T-helper 22 cell (primary cell): Measurements from ENCODE around the gene ATP9B.

Experiments used
- DNase-seq: peaks from one replicate; pipeline ENCODE4 v3.0.0-alpha.2; 2020; ENCODE audit warnings: low read depth

Gene ATP9B

DNA sequence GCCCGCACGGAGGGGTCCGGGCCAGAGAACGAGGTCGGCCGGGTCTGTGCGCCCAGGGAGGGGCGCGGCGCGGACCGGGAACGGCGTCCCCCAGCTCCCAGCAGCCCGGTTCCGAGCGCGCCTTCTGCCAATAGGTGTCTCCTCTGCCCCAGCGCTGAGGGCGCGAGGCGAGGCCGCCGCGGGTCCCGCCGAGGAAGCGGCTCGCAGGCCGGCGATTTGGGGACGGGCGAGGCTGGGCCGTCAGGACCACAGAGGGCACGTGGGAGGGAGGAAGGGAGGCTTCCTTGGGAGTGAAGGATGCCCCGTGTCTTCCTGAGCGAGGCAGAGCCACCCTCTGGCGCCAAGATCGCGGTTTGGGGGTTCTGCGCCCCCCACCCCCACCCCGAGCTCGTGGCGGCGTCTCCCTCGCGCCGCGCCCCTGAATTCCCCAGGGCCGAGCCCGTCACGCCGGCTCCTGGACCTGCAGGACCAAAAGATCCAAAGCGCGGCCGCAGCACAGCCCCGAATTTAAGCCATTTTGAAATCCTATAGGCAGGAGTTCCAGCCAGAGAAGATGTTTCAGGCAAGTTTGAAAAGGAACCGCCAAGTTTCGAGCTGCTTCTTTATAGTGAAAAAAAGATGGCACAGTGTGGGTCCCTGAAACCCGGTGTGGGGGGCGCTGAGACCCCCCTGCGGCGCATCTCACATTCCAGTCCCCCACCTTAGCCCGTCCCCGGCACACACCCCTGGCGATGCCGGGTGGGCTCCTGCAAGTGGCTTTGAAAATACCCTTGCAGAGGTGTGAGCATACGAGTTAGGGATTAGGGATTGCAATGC is 327.4 kb downstream of the ATP9B start:
- DNase-seq, result no peak

GRCh38 chr18:79397247-79397829 is 328.1 kb downstream of the ATP9B start:
- DNase-seq, result no peak

GRCh38 chr18:79397830-79398761 is 328.9 kb downstream of the ATP9B start:
- no peak for DNase-seq

DNA sequence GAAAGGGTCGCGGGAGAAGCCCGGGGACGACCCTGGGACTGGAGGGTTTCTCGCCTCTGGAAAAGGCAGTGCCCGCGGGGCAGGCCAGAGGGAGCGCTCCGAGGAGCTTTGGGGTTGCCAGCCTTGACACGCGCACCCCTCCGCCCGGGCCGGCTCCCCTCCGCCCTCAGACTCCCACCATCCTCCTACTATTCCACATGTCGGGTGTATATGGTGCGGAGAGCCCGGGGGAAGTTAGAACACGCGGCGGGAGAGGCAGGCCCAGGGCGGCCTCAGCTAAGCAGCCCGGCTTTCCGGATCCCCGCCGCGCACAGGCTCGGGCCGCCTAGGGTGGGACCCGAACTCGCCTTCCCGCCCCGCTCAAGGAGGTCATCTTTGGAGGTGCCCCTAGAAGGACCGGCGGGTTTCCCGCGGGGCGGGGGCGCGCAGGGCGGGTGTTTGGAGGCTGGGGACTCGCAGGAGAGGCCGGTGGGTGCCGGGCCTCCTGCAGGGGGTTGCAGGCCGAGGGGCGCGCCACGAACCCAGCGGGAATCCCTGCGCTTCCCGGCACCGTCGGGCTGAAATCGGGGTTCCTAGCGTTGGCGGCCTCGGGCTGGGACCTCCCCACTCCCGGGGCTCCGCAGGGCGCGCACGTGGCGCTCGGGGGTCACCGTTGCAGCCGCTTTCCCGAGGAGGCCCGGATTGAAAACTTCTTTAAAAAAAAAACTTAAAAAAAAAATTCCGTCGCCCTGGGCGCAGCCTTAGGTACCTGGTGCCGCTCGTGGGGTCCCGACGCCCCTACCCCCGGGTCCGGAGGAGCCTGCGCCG is 330.3 kb downstream of the ATP9B start:
- no peak for DNase-seq

- peak; percentile 44 for DNase-seq
These were observed 330.9 kb downstream of the ATP9B start for GRCh38 chr18:79400091-79400590.

DNA sequence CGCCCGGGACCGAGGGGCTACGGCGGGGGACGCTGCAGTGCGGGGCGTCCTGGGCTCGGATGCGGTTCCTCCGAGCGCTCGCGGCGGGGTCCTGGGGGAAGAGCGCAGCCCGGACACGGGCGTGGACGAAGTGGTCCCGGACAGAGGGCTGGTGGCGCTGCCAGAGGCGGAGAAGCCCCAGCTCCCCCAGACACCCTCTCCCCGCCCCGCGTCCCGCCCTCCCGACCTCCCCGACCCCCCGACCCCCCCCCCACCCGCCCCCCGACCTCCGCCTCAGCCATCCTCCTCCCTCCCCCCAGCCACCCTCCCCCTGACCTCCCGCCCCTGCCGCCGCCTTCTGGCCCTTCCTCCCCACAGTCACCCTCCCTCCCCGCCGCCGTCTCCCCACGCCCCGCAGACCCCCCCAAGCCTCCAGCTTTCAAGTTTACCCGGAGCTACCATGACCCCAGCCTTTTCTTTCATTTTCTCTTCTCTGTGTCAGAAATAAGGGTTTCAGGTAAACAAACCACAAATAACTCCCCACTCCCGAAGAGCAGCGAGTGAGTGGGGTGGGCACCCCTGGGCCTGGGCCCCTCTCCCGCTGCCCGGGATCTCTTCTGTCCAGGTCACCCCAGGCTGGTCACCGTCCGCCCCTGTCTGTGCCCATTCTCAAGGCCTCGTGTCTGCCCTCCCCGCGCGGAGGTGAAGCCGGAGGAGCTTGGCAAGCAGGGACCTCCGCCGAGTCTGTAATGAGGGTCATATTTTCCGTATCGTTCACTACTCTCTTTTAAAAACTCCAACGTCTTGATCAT is 331.6 kb downstream of the ATP9B start:
- peak; percentile 52 for DNase-seq

DNA sequence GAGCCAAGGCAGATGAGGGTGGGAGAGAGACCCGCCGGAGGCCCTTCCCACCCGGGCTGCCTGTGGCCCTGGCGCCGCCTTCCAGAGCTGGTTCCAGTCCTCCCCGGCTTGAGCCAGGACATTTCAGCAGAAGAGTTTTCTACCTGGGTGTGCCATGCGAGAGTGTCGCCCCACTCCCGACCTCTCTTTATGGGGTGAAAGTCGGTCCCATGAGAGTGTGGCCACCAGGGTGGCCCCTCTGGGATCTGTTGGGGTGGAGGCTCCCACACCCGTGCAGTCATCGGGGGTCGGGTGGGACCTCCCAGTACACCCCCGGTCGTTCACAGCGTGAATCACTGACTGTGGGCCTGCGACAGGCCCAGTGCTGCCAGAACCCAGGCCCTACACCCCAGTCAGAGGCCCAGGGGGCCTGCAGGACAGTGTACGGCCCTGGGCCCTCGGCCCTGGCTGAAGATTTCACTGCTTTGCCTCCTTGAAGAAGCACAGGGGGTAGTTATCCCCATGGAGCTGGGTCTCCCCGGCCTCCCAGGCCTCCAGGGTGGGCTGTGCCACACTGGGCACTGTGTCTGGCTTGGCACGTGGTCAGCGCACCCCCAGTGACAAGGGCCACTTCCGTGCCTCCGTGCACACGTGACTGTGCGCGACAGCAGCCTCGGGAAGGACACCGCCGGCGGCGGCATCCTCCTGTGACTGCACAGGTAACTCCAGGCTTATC is 332.5 kb downstream of the ATP9B start:
- no peak for DNase-seq

DNA sequence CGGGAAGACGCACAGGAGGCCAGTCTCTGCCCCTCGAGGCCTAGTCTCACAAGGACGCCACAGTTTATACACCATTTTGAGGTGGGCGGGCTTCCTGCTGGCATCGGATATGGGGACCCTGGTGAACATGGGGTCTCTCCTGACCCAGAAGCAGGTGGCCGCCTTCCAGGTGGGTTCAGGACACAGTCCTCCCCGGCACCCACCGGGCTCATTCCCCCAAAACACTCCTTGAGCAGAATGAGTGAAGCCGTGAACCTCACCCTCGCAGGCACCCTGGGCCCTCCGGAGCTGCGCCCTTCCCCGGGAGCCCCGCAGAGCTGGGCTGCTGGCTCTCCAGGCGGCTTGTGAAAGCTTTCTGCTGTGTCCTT is 333.0 kb downstream of the ATP9B start:
- no peak for DNase-seq

DNA sequence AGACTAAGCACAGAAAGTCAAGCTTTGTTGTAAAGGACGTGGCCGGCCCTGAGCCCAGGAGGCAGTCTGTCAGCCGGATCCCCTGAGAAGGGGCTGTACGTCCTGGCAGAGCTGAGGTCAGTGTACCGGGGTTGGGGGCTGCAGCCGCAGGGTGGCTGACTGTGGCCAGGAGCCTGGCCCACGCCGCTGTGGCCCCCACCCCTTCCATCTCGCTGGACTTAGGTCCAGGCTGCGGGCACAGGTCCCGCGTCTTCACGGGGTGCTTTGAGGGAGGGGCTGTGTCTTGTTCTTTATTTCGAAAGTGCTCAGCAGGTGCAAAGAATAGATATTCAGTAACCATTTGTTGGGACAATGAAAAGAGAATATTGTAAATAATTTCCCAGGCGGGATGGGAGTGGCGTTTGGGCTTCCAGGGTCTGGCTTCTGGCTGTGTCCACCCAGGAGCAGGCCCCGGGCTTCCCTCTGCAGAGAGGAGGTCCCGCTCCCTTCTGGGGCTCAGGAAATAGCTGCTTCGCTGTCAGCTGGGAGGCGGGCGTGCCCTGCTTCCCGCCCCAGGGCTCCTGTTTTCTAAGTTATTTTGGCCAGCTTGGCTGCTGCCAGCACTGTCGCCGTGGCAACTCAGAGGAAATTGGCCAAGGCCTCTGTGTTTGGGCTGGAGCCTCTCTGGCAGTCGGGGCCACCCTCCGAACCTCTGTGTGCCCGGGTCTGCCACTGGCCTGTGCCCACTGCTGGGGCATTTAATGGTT is 334.0 kb downstream of the ATP9B start:
- no peak for DNase-seq

GRCh38 chr18:79403723-79404566 is 334.8 kb downstream of the ATP9B start:
- DNase-seq, result no peak

DNA sequence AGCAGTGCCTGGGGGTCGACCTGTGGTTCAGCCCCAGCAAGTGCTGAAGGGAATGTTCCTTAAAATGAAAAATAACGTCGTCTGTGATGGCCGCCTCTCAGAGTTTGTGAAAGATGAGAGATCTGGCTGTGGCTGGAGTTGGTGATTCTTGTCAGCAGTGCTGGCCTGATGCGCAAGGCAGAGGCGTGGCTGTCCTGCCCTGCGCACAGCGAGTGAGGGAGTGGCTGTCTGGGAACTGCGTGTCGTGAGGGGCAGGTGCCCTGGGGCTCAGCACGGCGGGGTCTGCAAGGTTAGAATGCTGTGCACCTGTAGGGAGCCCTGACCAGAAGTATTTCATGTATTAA is 335.3 kb downstream of the ATP9B start:
- DNase-seq, result no peak

DNA sequence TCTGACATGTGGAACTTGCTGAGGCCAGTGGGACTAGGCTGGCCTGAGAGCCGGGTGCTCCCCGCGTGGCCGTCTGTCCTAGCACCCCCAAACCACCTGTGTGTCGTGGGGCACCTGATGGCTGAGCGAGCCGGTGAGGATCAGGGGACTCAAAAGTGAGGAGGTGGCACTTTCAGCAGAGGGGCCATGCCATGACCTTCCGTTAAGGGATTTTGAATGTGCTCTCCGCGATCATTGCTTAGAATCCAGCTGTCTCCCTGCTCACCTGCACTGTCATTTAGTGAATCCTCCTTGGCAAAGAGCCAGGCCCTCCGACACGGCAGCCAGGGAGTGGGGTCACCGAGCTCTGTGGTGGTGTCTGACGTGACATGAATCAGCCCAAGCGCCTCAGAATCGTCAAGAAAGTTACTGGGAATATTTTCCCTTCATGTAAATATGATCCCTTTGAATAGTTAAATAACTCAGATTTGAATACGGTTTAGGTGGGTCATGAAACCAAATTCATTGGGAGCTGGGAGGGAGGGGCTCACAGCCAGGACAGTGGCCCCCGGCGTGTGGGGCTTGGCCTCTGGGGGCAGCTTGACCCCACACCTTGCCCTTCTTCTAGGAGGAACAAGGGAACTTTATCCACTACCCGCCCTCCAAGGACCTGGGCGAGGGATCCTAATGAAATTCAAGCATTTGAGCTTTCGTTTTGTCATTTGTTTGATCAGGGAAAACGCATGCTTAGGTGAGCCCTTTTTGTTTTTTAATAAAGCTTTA is 336.0 kb downstream of the ATP9B start:
- DNase-seq, result peak; percentile 41

- peak; percentile 87 for DNase-seq
These were observed 336.8 kb downstream of the ATP9B start for GRCh38 chr18:79405781-79406575.

GRCh38 chr18:79406708-79407107 is 337.5 kb downstream of the ATP9B start:
- no peak for DNase-seq

- DNase-seq, result no peak
These were observed 340.1 kb downstream of the ATP9B start for GRCh38 chr18:79409313-79409712.

- DNase-seq, result no peak
These were observed 341.0 kb downstream of the ATP9B start for GRCh38 chr18:79410171-79410641.
